NB4 (cell line): ENCODE measurements around the gene CR1L.
A peak's percentile ranks its signal among the peaks of the same experiment; 100 is the strongest.
"Not testable (repeated sequence)": the region's sequence is repeated elsewhere in the genome, so short reads cannot be mapped to it uniquely, and the experiment has no call there.

Experiments used
- DNase-seq: peaks from one replicate; pipeline ENCODE4 v3.0.0; 2010; ENCODE audit warnings: low read depth
- H3K4me3 ChIP-seq: one replicate; pipeline ENCODE4 v1.5.1; 2011; ENCODE audit warnings: mild to moderate bottlenecking, low read depth, low read length, moderate library complexity
- MAX ChIP-seq: IDR thresholded peaks from 2 replicates; pipeline ENCODE4 v1.6.1; 2011; ENCODE audit warnings: low read depth, low read length
- MYC ChIP-seq: IDR thresholded peaks from 2 replicates; pipeline ENCODE4 v1.6.1; 2011; ENCODE audit warnings: low read depth, low read length
- POLR2A ChIP-seq: IDR thresholded peaks from 2 replicates; pipeline ENCODE4 v1.6.1; 2011; ENCODE audit warnings: mild to moderate bottlenecking; ENCODE audit not compliant: insufficient read length; ENCODE audit errors: extremely low read depth
- TF ChIP-seq, protein P1 (sequence below): IDR thresholded peaks from one replicate; pipeline ENCODE4 v1.5.1; 2012; ENCODE audit warnings: low read depth, low read length

Gene CR1L

DNA sequence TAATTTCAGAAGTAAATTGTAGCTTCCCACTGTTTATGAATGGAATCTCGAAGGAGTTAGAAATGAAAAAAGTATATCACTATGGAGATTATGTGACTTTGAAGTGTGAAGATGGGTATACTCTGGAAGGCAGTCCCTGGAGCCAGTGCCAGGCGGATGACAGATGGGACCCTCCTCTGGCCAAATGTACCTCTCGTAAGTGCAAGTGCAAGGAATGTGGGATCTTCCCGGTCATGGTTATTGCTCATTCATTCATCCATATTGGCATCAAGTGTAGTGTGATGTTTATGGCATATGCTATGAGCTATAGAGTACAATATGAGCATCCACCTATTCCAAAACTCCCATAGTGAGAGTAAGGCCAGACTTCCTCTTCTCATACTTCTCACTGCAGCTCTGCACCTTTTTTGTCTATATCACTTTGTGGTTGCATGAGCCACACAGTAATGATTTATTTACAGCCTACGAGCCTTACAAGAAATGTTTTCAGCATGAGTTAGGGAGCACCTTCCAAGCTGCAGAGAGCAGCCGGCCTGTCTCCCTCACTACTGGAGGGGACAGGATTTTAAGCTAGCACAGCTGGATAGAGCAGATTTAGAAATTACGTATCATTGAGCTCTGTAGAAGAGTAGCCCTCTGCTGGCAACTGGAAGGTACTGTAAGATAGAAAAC is 24.9 kb upstream of the CR1L start:
- DNase-seq = peak; percentile 64
- TF ChIP-seq MAX = no peak
- TF ChIP-seq, protein P1, sequence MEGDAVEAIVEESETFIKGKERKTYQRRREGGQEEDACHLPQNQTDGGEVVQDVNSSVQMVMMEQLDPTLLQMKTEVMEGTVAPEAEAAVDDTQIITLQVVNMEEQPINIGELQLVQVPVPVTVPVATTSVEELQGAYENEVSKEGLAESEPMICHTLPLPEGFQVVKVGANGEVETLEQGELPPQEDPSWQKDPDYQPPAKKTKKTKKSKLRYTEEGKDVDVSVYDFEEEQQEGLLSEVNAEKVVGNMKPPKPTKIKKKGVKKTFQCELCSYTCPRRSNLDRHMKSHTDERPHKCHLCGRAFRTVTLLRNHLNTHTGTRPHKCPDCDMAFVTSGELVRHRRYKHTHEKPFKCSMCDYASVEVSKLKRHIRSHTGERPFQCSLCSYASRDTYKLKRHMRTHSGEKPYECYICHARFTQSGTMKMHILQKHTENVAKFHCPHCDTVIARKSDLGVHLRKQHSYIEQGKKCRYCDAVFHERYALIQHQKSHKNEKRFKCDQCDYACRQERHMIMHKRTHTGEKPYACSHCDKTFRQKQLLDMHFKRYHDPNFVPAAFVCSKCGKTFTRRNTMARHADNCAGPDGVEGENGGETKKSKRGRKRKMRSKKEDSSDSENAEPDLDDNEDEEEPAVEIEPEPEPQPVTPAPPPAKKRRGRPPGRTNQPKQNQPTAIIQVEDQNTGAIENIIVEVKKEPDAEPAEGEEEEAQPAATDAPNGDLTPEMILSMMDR = peak; percentile 70

GRCh38 chr1:207620543-207620893 is 24.4 kb upstream of the CR1L start:
- DNase-seq = no peak
- TF ChIP-seq POLR2A (no peak), MYC (no peak), MAX (no peak)
- TF ChIP-seq, protein P1 = no peak
- H3K4me3 ChIP-seq = no peak overlapping the region

More for the DNA sequence above, 24.9 kb upstream of the CR1L start:
- H3K4me3 ChIP-seq = no peak overlapping the region

GRCh38 chr1:207625504-207626071 is 19.3 kb upstream of the CR1L start:
- DNase-seq, H3K4me3 ChIP-seq: not testable (repeated sequence)

GRCh38 chr1:207626972-207627337 is 18.0 kb upstream of the CR1L start:
- no peak overlapping the region for H3K4me3 ChIP-seq
- TF ChIP-seq, protein P1 = no peak
- TF ChIP-seq POLR2A (no peak), MYC (no peak), MAX (no peak)
- no peak for DNase-seq

DNA sequence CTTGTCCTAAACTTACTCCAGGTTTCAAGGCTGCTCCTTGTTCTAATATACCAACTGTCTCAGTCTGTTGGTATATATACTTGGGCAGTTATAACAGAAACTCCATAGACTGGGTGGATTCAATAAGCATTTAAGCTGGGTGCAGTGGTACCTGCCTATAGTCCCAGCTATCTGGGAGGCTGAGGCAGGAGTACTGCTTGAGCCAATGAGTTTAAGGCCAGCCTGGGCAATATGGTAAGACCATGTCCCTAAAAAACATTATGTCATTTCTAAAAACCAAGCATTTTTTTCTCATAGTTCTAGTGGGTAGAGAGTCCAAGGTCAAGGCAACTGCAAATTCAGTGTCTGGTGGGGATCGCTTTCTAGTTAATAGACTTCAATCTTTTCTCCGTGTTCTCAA is 17.4 kb upstream of the CR1L start:
- H3K4me3 ChIP-seq = no peak overlapping the region
- TF ChIP-seq MAX (no peak), POLR2A (no peak), MYC (no peak)
- TF ChIP-seq, protein P1 = no peak
- no peak for DNase-seq

DNA sequence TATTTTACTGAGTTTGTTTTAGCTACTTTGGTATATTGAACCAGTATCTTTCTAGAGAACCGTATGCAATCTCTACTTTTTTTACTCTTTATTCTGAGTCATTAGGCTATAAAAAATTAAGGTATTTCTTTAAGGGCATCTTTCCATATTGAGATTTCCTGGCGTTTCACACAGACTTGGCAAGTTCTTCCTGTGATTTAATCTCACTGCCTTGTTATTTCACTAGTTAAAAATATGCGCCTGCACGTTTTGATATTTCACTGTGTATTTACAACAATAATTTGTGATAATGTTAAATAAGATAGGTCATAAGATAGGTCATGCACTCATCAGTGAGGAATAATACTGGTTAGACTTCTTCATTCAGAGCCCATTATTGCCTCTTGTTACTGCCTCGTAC is 16.2 kb upstream of the CR1L start:
- TF ChIP-seq MAX (no peak), POLR2A (no peak), MYC (no peak)
- TF ChIP-seq, protein P1 = no peak
- no peak overlapping the region for H3K4me3 ChIP-seq
- no peak for DNase-seq
